ENCODE results near the gene PFDN2. TPM values are rescaled to one million over a fixed set of nuclear protein-coding genes. Genes with fewer than 3 reads are reported as not detected.

Gene PFDN2, protein sequence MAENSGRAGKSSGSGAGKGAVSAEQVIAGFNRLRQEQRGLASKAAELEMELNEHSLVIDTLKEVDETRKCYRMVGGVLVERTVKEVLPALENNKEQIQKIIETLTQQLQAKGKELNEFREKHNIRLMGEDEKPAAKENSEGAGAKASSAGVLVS
- polyA plus RNA-seq: 95.2 TPM

GRCh38 chr1:161117759-161118581, at the start of gene PFDN2, which contains the start of gene NIT1:
Gene PFDN2 (minus strand): TSS chr1:161118037. CDS start chr1:161118026, 11 bp downstream.
Gene NIT1 (plus strand): TSS chr1:161118105. CDS start chr1:161118177, 72 bp downstream.
- peaks cover 38 to 57% (median 56%) of the 10 kb centered on the region in 3 donors for H3K4me1 Mint-ChIP-seq

DNA sequence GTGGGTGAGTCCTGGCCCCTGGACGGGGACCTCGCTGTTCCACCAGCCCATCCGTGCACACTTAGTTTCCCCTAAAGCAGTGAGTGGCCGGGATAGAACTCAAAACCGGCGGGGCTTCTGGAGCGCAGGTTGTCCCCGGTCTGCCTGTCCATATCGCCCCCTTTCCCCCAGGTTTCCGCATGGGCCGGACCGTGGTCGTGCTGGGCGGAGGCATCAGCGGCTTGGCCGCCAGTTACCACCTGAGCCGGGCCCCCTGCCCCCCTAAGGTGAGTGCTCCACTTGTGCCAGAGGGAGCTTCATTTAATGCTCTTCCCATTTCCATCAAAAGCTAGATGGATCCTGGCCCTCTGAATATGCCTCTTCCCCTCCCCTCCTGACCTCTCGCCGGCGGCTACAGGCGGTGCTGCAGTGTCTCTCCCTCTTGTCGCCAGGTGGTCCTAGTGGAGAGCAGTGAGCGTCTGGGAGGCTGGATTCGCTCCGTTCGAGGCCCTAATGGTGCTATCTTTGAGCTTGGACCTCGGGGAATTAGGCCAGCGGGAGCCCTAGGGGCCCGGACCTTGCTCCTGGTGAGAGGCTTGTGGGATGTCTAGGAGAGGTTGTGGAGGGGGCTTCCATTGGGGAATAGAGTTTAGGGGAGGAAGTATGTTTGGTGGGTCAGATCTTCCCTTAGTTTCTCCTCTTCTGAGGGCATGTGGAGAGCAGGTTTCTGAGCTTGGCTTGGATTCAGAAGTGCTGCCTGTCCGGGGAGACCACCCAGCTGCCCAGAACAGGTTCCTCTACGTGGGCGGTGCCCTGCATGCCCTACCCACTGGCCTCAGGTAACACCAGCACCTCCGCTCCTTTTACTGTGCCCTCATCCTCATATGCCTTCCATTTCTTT, 49.1 kb upstream of the PFDN2 start:
- Mint-ChIP-seq H3K27ac (peak overlapping the region; percentile 95 to 98 (median 97)), H3K4me1 (peaks cover 10 to 23% (median 18%) of the 10 kb centered on the region in 3 donors), H3K9me3 (no peaks in the 10 kb centered on the region), H3K27me3 (no peaks in the 10 kb centered on the region), H3K4me3 (peak overlapping the region; percentile 86 to 93 (median 92)), H3K36me3 (peaks cover 3% of the 10 kb centered on the region)

More at GRCh38 chr1:161117759-161118581, at the start of gene PFDN2, which contains the start of gene NIT1:
- Mint-ChIP-seq H3K27ac (peak within 1 kb of the TSS; percentile 86 to 96 (median 96)), H3K36me3 (no peaks in the 10 kb centered on the region), H3K9me3 (no peaks in the 10 kb centered on the region), H3K4me3 (peak within 1 kb of the TSS; percentile 83 to 98 (median 94)), H3K27me3 (no peaks in the 10 kb centered on the region)

GRCh38 chr1:161165742-161166668, 48.2 kb upstream of the PFDN2 start, which contains the start of gene PPOX:
Gene PPOX (plus strand): TSS chr1:161166426. CDS start chr1:161166848, 422 bp downstream.
- no peaks in the 10 kb centered on the region for H3K9me3 Mint-ChIP-seq
- H3K36me3 Mint-ChIP-seq: peaks cover 3% of the 10 kb centered on the region
- no peaks in the 10 kb centered on the region for H3K27me3 Mint-ChIP-seq
- H3K27ac Mint-ChIP-seq: peak within 1 kb of the TSS; percentile 95 to 98 (median 97)
- peaks cover 10 to 29% (median 27%) of the 10 kb centered on the region in 3 donors for H3K4me1 Mint-ChIP-seq
- peak within 1 kb of the TSS; percentile 86 to 93 (median 92) for H3K4me3 Mint-ChIP-seq

DNA sequence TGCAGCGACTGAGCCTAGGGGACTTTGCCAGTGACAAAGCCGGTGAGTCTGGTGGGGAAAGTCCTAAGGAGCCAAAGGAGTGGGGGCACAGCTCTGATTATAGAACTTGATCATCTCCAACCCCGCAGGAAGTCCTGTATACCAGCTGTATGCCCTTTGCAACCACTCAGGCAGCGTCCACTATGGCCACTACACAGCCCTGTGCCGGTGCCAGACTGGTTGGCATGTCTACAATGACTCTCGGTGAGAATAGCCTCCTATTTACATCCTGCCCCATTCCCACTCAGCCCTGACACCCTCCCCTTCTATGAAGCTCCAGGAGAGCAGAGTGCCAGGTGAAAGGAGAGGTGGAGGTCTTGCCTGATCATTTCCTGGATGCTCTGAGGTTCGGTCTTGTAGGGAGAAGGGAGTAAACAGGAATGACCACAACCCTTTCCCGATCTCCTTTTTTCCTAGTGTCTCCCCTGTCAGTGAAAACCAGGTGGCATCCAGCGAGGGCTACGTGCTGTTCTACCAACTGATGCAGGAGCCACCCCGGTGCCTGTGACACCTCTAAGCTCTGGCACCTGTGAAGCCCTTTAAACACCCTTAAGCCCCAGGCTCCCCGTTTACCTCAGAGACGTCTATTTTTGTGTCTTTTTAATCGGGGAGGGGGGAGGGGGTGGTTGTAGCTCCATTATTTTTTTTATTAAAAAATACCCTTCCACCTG, 47.2 kb upstream of the PFDN2 start:
- Mint-ChIP-seq H3K27ac (peak overlapping the region; percentile 95 to 98 (median 97)), H3K4me1 (peaks cover 13 to 36% (median 34%) of the 10 kb centered on the region in 3 donors), H3K27me3 (no peaks in the 10 kb centered on the region), H3K36me3 (peaks cover 3% of the 10 kb centered on the region), H3K9me3 (no peaks in the 10 kb centered on the region), H3K4me3 (peak overlapping the region; percentile 21 to 93 (median 88))

DNA sequence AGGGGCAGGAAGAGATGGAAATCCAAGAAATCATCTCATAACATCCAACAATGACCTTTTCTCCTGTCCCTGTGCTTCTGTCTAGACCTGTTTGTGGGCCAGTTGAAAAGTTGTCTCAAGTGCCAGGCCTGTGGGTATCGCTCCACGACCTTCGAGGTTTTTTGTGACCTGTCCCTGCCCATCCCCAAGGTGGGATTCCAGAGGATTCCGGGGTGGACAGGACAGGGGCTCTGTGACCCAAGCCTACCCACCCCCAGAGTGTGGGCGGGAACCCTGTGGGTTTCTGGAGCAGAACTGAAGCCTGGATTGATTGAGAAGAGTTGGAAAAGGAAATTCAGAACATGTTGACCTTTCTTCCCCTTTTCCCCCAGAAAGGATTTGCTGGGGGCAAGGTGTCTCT, 46.0 kb upstream of the PFDN2 start:
- peaks cover 3% of the 10 kb centered on the region for H3K36me3 Mint-ChIP-seq
- H3K9me3 Mint-ChIP-seq: no peaks in the 10 kb centered on the region
- H3K4me3 Mint-ChIP-seq: peak overlapping the region in 3 of 4 donors; percentile 21 to 93 (median 70)
- no peaks in the 10 kb centered on the region for H3K27me3 Mint-ChIP-seq
- peaks cover 22 to 41% (median 38%) of the 10 kb centered on the region in 3 donors for H3K4me1 Mint-ChIP-seq
- peak overlapping the region; percentile 55 to 97 (median 81) for H3K27ac Mint-ChIP-seq

- Mint-ChIP-seq H3K4me3 (peak overlapping the region in 1 of 4 donors; percentile 93), H3K27ac (peak overlapping the region in 1 of 3 donors; percentile 97), H3K36me3 (peaks cover 3% of the 10 kb centered on the region), H3K27me3 (no peaks in the 10 kb centered on the region), H3K9me3 (no peaks in the 10 kb centered on the region), H3K4me1 (peaks cover 32 to 41% (median 38%) of the 10 kb centered on the region in 3 donors)
Measured at GRCh38 chr1:161162806-161163205, 45.0 kb upstream of the PFDN2 start.

DNA sequence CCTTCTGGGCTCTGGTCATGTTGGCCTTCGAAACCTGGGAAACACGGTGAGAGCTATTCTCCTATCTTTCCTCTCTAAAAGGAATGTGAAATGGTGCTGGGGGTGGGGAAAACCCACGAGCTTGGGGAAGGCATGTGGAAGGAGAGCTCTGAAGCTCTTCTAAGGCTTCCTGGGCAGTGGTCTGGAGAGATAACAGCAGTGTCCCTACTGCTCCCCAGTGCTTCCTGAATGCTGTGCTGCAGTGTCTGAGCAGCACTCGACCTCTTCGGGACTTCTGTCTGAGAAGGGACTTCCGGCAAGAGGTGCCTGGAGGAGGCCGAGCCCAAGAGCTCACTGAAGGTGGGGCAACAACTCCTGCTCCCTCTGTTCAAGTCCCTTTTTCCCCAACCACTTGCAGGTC, 44.2 kb upstream of the PFDN2 start:
- H3K36me3 Mint-ChIP-seq: peaks cover 3% of the 10 kb centered on the region
- H3K9me3 Mint-ChIP-seq: no peaks in the 10 kb centered on the region
- H3K4me1 Mint-ChIP-seq: peaks cover 34 to 40% (median 40%) of the 10 kb centered on the region in 3 donors
- H3K27ac Mint-ChIP-seq: peak overlapping the region in 1 of 3 donors; percentile 97
- H3K4me3 Mint-ChIP-seq: peak overlapping the region in 3 of 4 donors; percentile 59 to 93 (median 65)
- no peaks in the 10 kb centered on the region for H3K27me3 Mint-ChIP-seq

- Mint-ChIP-seq H3K4me1 (peaks cover 31 to 42% (median 38%) of the 10 kb centered on the region in 3 donors), H3K27ac (peak overlapping the region in 2 of 3 donors; percentile 53 to 97), H3K36me3 (peaks cover 3% of the 10 kb centered on the region), H3K27me3 (no peaks in the 10 kb centered on the region), H3K4me3 (peak overlapping the region in 3 of 4 donors; percentile 59 to 93 (median 65)), H3K9me3 (no peaks in the 10 kb centered on the region)
Measured at GRCh38 chr1:161161652-161162051, 43.8 kb upstream of the PFDN2 start.

- Mint-ChIP-seq H3K4me3 (peak overlapping the region in 3 of 4 donors; percentile 89 to 98 (median 93)), H3K9me3 (no peaks in the 10 kb centered on the region), H3K4me1 (peaks cover 27 to 38% (median 35%) of the 10 kb centered on the region in 3 donors), H3K36me3 (peaks cover 3% of the 10 kb centered on the region), H3K27me3 (no peaks in the 10 kb centered on the region), H3K27ac (peak overlapping the region in 2 of 3 donors; percentile 73 to 88)
Measured at GRCh38 chr1:161160671-161161145, 42.9 kb upstream of the PFDN2 start.

GRCh38 chr1:161159913-161160243, 42.0 kb upstream of the PFDN2 start:
- H3K27me3 Mint-ChIP-seq: no peaks in the 10 kb centered on the region
- peaks cover 3% of the 10 kb centered on the region for H3K36me3 Mint-ChIP-seq
- peaks cover 27 to 44% (median 37%) of the 10 kb centered on the region in 3 donors for H3K4me1 Mint-ChIP-seq
- peak overlapping the region; percentile 89 to 98 (median 95) for H3K4me3 Mint-ChIP-seq
- no peaks in the 10 kb centered on the region for H3K9me3 Mint-ChIP-seq
- peak overlapping the region; percentile 63 to 96 (median 88) for H3K27ac Mint-ChIP-seq

GRCh38 chr1:161159087-161159912, 41.5 kb upstream of the PFDN2 start, which contains the start of gene USP21:
Gene USP21 (plus strand): TSS chr1:161159500. CDS start chr1:161160641, 1,141 bp downstream.
- Mint-ChIP-seq H3K4me1 (peaks cover 29 to 46% (median 37%) of the 10 kb centered on the region in 3 donors), H3K27ac (peak within 1 kb of the TSS; percentile 88 to 96 (median 93)), H3K27me3 (no peaks in the 10 kb centered on the region), H3K9me3 (no peaks in the 10 kb centered on the region), H3K36me3 (peaks cover 3% of the 10 kb centered on the region), H3K4me3 (peak within 1 kb of the TSS; percentile 89 to 98 (median 95))
